ENCODE measurements around the gene GUCY1A2.

GUCY1A2 gene

GRCh38 chr11:106920899-106921509, 97.3 kb downstream of the GUCY1A2 start:
- H3K4me3 ChIP-seq (ENCODE audit: low read depth, low read length): no peak overlapping the region
- TF ChIP-seq MAX (IDR thresholded peaks at IDR 0.05; ENCODE audit: low read depth, low read length): no peak
- TF ChIP-seq, protein P1, sequence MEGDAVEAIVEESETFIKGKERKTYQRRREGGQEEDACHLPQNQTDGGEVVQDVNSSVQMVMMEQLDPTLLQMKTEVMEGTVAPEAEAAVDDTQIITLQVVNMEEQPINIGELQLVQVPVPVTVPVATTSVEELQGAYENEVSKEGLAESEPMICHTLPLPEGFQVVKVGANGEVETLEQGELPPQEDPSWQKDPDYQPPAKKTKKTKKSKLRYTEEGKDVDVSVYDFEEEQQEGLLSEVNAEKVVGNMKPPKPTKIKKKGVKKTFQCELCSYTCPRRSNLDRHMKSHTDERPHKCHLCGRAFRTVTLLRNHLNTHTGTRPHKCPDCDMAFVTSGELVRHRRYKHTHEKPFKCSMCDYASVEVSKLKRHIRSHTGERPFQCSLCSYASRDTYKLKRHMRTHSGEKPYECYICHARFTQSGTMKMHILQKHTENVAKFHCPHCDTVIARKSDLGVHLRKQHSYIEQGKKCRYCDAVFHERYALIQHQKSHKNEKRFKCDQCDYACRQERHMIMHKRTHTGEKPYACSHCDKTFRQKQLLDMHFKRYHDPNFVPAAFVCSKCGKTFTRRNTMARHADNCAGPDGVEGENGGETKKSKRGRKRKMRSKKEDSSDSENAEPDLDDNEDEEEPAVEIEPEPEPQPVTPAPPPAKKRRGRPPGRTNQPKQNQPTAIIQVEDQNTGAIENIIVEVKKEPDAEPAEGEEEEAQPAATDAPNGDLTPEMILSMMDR (IDR thresholded peaks at IDR 0.05; ENCODE audit: low read depth, low read length): no peak
- DNase-seq (ENCODE audit: low read depth): no peak

DNA sequence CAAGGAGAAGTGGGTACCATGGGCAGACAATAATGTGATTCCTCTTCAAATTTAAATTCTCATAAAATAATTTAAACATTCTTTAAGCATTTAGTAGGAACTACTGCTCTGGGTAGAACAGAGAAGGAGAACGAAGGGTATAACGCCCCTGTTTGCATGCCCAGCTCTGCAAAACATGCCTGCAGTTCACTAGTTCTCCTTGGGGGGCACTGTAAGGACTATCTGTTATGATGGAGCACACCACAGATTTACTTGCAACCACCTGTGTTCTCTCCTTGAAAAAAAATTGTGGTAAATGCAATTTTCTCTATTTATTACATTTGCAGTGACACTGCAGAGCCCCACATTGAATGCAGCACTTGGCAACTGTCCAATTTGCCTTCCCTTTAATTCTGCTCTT, 100.3 kb downstream of the GUCY1A2 start:
- peak; percentile 14 for DNase-seq (ENCODE audit: low read depth)
- no peak overlapping the region for H3K4me3 ChIP-seq (ENCODE audit: low read depth, low read length)
- TF ChIP-seq, protein P1 (IDR thresholded peaks at IDR 0.05; ENCODE audit: low read depth, low read length): peak; percentile 46
- TF ChIP-seq POLR2A (IDR thresholded peaks at IDR 0.05; ENCODE audit: extremely low read depth, insufficient read length): no peak

GRCh38 chr11:106914409-106914808, 103.9 kb downstream of the GUCY1A2 start:
- no peak overlapping the region for H3K4me3 ChIP-seq (ENCODE audit: low read depth, low read length)
- TF ChIP-seq POLR2A (IDR thresholded peaks at IDR 0.05; ENCODE audit: extremely low read depth, insufficient read length) (no peak), MYC (IDR thresholded peaks at IDR 0.05; ENCODE audit: low read depth, low read length) (no peak), MAX (IDR thresholded peaks at IDR 0.05; ENCODE audit: low read depth, low read length) (no peak)
- TF ChIP-seq, protein P1 (IDR thresholded peaks at IDR 0.05; ENCODE audit: low read depth, low read length): no peak
- DNase-seq (ENCODE audit: low read depth): no peak

DNA sequence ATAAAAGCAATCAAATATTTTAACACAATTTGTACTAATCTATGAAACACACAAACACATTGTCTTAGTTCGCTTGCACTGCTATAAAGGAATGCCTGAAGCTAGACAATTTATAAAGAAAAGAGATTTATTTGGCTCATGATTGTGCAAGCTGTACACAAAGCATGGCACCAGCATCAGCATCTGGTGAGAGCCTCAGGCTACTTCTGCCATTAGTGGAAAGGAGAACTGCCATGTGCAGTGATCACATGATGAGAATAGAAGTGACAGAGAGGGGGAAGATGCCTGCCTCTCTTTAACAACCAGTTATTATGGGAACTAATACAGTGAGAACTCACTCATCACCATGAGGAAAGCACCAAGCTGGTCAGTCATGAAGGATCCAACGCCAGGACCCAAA, 105.1 kb downstream of the GUCY1A2 start:
- TF ChIP-seq, protein P1 (IDR thresholded peaks at IDR 0.05; ENCODE audit: low read depth, low read length): no peak
- TF ChIP-seq MYC (IDR thresholded peaks at IDR 0.05; ENCODE audit: low read depth, low read length) (no peak), MAX (IDR thresholded peaks at IDR 0.05; ENCODE audit: low read depth, low read length) (no peak), POLR2A (IDR thresholded peaks at IDR 0.05; ENCODE audit: extremely low read depth, insufficient read length) (no peak)

DNA sequence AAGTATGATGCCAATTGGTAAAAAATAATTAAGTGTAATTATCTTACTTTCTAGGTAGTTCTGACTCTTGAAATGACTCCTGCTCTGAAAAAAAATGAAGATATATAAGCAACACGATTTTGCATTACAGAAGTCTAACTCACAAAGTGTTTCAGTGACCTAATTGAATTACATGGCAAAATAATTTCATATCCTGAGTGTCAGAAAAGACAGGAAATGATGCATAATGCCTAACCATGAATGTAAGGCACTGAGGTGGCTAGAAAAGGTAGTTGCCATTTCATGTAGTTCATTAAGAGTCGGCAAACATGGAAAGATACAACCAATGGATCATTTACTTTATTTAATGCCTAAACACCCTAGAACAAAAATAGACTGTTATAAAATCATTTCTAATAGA, 113.5 kb downstream of the GUCY1A2 start:
- no peak for DNase-seq (ENCODE audit: low read depth)
- H3K4me3 ChIP-seq (ENCODE audit: low read depth, low read length): no peak overlapping the region
- TF ChIP-seq MYC (IDR thresholded peaks at IDR 0.05; ENCODE audit: low read depth, low read length) (no peak), MAX (IDR thresholded peaks at IDR 0.05; ENCODE audit: low read depth, low read length) (no peak), POLR2A (IDR thresholded peaks at IDR 0.05; ENCODE audit: extremely low read depth, insufficient read length) (no peak)
- TF ChIP-seq, protein P1 (IDR thresholded peaks at IDR 0.05; ENCODE audit: low read depth, low read length): no peak

More for the DNA sequence above, 105.1 kb downstream of the GUCY1A2 start:
- no peak overlapping the region for H3K4me3 ChIP-seq (ENCODE audit: low read depth, low read length)
- DNase-seq (ENCODE audit: low read depth): no peak

DNA sequence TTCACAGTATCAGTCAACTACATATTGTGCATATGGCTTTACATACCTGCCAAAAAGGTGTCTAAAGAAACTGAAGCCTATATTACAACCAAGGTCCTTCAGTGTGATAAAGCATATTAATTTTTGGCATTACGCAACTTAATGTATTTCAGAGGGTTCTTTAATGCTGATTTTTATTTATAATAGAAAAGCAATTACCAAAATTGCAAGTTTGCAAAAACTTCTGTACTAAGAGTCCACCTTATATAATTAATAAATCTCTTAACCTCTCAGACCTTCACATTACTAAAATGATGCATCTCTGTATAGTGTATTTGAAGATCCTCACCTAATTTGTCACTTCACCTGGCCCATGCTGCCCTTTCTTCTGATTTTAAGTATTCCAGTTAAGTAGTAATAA, 128.6 kb downstream of the GUCY1A2 start:
- TF ChIP-seq MAX (IDR thresholded peaks at IDR 0.05; ENCODE audit: low read depth, low read length) (no peak), MYC (IDR thresholded peaks at IDR 0.05; ENCODE audit: low read depth, low read length) (no peak), POLR2A (IDR thresholded peaks at IDR 0.05; ENCODE audit: extremely low read depth, insufficient read length) (no peak)
- TF ChIP-seq, protein P1 (IDR thresholded peaks at IDR 0.05; ENCODE audit: low read depth, low read length): no peak
- H3K4me3 ChIP-seq (ENCODE audit: low read depth, low read length): no peak overlapping the region
- DNase-seq (ENCODE audit: low read depth): no peak
